Measurements from ENCODE around the gene ING3.
"Not testable (repeated sequence)": the region's sequence is repeated elsewhere in the genome, so short reads cannot be mapped to it uniquely, and the experiment has no call there.

Gene ING3

GRCh38 chr7:121002757-121003200, 52.2 kb downstream of the ING3 start:
- no peak for DNase-seq (ENCODE audit: low spot score)

- no peak for DNase-seq (ENCODE audit: low spot score)
Measured at GRCh38 chr7:121003986-121004685, 53.6 kb downstream of the ING3 start.

GRCh38 chr7:121005058-121005457, 54.5 kb downstream of the ING3 start:
- not testable (repeated sequence) for DNase-seq (ENCODE audit: low spot score)

- no peak for DNase-seq (ENCODE audit: low spot score)
Measured at GRCh38 chr7:121005996-121006584, 55.5 kb downstream of the ING3 start.

GRCh38 chr7:121006711-121007315, 56.2 kb downstream of the ING3 start:
- no peak for DNase-seq (ENCODE audit: low spot score)

GRCh38 chr7:121008816-121009215, 58.2 kb downstream of the ING3 start:
- no peak for DNase-seq (ENCODE audit: low spot score)

GRCh38 chr7:121011401-121011800, 60.8 kb downstream of the ING3 start:
- DNase-seq (ENCODE audit: low spot score) = no peak

GRCh38 chr7:121012170-121012874, 61.7 kb downstream of the ING3 start:
- DNase-seq (ENCODE audit: low spot score) = no peak

- no peak for DNase-seq (ENCODE audit: low spot score)
Measured at GRCh38 chr7:121012919-121013318, 62.3 kb downstream of the ING3 start.

GRCh38 chr7:121015560-121015959, 65.0 kb downstream of the ING3 start:
- DNase-seq (ENCODE audit: low spot score) = no peak

- no peak for DNase-seq (ENCODE audit: low spot score)
Measured at GRCh38 chr7:121016966-121017365, 66.4 kb downstream of the ING3 start.

GRCh38 chr7:121017586-121017985, 67.0 kb downstream of the ING3 start:
- DNase-seq (ENCODE audit: low spot score) = no peak

GRCh38 chr7:121019018-121019417, 68.4 kb downstream of the ING3 start:
- DNase-seq (ENCODE audit: low spot score) = no peak

- no peak for DNase-seq (ENCODE audit: low spot score)
Measured at GRCh38 chr7:121020249-121020988, 69.8 kb downstream of the ING3 start.

- DNase-seq (ENCODE audit: low spot score) = no peak
Measured at GRCh38 chr7:121020989-121021969, 70.7 kb downstream of the ING3 start.

GRCh38 chr7:121023194-121023593, 72.6 kb downstream of the ING3 start:
- DNase-seq (ENCODE audit: low spot score) = no peak

GRCh38 chr7:121023683-121024511, 73.3 kb downstream of the ING3 start:
- no peak for DNase-seq (ENCODE audit: low spot score)

- no peak for DNase-seq (ENCODE audit: low spot score)
Measured at GRCh38 chr7:121024611-121025010, 74.0 kb downstream of the ING3 start.

- DNase-seq (ENCODE audit: low spot score) = no peak
Measured at GRCh38 chr7:121026159-121026558, 75.6 kb downstream of the ING3 start.

GRCh38 chr7:121026577-121027111, 76.1 kb downstream of the ING3 start:
- no peak for DNase-seq (ENCODE audit: low spot score)

Measured in germinal center (tissue), 1 donor.